NCI-H748 (cell line): ENCODE data around the gene MBD3L3.
"Not testable (repeated sequence)": the region's sequence is repeated elsewhere in the genome, so short reads cannot be mapped to it uniquely, and the experiment has no call there.

ENCODE experiments used
- DNase-seq: peaks from one replicate; lab custom pipeline; 2025; ENCODE audit not compliant: unreplicated experiment; lab: John Stamatoyannopoulos, UW

The MBD3L3 gene

DNA sequence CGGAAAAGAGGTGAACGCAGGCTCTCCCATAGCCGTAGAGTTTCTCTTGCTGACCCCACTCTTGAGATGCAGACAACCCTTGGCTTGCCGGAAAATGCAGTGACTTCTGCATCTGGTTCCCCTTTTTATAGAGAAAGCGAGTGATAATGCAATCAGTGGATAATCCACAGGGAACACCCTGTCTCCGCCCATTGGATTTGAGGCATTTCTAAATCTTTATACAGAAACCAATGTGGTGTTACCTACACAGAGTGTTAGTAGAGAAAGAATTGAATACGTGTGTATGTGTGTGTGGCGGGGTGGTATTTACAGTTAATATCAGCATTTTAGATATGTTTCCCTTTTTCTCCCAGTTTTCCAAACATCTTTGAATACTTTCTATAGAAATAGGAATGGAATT, at the start of gene MBD3L3:
Gene MBD3L3, minus strand, starts transcription at position 101 of the 400 bp plus-strand sequence. Its CDS starts 71 bp downstream, at position 30.
- not testable (repeated sequence) for DNase-seq

DNA sequence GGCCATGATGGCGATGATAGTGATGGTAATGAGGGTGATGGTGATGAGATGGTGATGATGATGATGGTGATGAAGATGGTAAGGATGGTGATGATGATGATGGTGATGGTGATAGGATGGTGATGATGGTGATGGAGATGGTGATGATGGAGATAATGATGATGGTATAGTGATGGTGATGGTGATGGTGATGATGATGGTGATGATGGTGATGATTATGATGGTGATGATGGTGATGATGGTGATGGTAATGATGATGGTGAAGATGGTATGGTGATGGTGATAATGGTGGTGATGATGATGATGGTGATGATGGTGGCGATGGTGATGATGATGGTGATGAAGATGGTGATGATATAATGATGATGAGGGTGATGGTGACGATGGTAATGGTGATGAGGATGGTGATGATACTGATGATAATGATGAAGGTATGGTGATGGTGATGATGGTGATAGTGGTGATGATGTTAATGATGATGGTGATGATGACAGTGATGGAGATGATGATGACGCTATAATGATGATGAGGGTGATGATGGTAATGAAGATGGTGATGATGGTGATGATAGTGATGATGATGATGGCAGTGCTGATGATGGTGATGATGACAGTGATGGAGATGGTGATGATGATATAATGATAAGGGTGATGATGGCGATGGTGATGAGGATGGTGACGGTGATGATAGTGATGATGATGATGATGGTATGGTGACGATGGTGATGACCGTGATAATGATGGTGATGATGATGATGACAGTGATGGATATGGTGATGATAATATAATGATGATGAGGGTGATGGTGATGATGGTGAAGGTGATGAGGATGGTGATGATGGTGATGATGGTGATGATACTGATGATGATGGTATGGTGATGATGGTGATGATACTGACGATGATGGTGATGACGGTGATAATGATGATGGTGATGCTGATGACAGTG, 48.5 kb upstream of the MBD3L3 start:
- no peak for DNase-seq

DNA sequence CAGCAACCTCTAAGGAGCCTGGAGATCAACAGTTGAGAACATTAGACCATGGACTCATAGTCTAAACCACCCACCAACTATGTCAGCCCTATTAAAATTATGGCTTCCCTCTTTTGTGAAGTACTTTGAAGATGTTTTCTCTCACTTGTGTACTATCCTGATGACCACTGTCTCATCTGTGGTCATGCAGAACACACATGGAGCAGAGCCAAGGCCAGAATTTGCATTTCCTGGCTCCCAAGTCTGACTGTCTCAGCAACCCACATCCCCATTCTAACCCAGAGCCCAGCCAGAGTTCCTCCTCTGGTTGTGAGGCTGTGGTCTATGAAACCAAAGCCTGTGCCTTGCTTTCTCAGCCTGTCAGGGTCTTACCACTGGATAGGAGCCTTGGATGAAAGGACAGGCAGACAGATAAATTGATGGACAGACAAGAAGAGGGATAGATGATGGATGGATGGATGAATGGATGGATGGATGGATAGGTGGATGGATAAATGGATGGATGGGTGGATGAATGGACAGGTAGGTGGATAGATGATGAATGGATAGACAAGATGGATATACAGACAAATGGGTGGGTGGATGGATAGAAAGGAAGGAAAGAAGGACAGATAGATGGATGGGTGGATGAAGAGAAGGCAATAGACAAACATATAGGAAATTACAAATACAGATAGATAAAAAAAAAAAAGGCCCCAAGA, 46.4 kb upstream of the MBD3L3 start:
- no peak for DNase-seq

DNA sequence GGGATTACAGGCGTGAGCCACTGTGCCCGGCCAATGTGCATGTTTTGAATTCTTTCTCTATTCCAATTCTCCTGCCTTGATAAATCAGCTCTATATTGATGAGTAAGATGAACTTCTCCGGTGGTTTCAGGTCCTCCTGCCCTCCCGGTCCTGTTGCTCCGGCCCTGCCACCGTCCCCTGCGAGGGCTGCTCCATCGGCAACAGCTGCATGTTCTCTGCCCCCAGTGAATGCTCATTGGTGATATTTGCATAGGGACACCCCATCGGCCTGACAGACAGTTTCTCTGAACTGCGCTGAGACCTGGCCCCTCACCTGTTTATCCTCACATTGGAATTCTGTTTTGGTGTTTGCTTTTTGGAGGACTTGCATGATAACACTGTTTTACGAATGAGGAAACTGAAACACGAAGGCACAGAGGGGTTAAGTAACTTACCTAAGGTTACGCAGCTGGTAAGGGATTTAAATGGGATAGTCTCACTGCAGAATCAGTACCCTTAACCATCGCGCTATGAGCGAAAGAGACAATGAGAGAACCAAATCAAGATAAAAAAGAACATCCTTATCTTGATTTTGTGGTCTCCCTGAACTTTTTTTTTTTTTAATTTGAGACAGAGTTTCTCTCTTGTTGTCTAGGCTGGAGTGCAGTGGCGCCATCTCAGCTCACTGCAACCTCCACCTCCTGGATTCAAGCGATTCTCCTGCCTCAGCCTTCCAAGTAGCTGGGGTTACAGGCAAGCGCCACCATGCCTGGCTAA, 43.2 kb upstream of the MBD3L3 start:
- DNase-seq: no peak

DNA sequence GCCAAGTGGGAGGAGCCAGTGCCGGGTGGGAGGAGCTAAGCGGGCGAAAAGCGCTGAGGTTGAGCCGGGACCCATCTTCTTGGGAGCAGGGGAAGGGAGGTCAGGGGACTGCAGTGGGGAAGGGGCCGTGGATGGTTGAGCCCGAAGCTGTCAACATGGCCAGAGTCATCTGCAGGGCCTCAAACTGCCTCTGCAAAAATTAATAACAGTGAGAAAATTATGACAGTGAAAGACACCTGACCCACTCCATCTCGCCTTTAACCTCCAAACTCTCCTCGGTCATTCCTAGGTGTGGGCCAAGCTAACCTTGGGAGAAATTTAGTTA, 41.1 kb upstream of the MBD3L3 start:
- no peak for DNase-seq

DNA sequence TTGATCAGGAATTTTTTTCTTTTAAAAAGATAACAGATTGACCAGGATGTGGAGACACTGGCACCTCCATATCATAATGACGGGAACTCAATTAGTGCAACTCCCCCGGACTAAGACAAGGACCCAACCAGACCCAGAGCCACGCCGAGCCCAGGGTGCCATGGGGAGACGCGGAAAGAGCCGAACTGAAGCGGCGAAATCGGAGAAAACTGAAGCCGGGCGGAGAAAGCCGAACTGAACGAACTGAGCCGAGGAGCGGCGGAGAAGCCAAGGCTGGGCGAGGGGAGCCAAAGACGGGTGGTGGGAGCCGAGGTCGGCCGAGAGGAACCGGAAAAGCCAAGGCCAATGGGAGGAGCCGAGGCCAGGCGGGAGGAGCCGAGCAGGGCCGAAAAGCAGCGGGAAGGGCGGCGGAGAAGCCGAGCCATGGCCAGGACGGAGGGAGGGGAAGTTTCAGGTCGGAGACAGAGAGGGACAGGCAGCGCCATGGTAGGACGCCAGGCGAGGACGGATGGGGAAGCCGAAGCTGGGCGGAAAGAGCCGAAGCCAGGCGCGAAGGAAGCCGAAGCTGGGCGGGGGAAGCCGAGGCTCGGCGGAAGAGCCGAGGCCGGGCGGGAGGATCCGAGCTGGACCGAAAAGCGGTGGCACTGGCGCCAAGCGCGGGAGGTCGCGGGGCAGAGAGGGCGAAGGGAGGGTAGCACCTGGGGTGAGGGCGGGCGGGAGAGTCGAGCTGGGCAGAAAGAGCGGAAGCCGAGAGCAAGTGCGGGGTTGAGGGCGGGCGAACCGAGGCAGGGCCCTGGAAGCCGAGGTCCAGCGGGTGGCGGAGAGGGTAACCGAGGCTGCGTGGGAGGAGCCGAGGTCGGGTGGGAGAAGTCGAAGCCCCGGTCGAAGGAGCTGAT, 40.5 kb upstream of the MBD3L3 start:
- DNase-seq: peak; percentile 96

DNA sequence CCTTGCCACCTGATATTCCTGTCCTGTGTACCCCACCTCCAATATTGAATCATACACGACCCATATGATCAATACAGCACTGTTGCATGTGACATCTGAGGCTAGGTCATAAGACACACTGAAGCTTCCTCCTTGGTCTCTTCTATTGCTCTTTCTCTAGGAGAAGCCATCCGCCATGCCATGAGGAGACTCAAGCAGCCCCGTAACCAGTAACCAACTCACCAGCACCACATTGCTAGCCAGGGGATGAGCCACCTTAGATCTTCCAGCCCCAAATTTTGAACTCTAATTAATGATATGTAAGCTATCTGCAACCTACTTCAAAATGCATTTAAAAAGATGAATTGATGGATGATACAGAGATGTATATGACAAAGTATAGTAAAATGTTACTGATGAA, 39.6 kb upstream of the MBD3L3 start:
- no peak for DNase-seq

DNA sequence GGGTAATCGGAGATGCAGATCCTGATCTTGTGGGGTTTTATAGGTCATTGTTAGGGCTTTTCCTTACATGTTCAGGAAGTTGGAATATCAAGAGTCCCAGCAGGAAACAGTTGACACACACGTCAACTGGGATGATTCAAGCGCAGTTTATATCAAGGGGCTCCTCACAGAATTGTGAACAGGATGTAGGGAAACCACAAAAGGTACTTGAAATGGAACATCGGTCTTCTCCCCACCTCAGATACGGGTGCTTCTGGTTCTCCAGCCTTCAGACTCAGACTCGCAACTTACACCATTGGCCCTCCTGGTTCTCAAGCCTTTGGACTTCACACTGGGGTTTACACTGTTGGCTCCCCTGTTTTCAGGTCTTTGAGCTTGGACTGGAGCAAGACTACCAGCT, 30.5 kb upstream of the MBD3L3 start:
- no peak for DNase-seq

DNA sequence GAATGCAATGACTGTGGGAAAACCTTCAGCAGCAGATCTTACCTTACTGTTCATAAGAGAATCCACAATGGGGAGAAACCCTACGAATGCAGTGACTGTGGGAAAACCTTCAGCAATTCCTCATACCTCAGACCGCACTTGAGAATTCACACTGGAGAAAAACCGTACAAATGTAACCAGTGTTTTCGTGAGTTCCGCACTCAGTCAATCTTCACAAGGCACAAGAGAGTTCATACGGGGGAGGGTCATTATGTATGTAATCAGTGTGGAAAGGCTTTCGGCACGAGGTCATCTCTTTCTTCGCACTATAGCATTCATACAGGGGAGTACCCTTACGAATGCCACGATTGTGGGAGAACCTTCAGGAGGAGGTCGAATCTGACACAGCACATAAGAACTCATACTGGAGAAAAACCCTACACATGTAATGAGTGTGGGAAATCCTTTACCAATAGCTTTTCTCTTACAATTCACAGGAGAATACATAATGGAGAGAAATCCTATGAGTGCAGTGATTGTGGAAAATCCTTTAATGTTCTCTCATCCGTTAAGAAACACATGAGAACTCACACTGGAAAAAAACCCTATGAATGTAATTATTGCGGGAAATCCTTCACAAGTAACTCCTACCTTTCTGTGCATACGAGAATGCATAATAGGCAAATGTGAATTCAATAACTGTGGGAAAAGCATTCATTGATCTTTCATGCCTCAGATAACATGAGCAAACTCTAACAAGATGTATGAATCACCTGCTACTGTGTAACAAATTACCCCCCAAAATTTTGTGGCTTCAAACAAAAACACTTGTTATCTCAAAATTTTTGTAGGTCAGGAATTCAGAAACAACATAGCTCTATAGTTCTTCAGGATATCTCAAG, 24.8 kb upstream of the MBD3L3 start:
- no peak for DNase-seq

DNA sequence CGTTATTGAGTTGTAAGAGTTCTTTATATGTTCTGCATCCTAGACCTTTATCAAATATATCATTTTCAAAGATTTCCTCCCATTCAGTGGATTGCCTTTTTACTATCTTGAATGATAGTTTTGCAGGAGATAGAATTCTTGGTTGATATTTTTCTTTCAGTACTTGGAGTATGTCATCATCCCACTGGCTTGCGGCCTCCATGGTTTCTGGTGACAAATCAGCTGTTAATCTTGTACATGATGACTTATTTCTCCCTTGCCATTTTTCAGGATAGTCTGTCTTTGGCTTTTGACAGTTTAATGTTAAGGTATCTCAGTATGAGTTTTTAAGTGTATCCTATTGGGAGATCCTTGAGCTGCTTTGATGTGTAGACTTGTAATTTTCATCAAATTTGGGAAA, 19.5 kb upstream of the MBD3L3 start:
- DNase-seq: no peak

DNA sequence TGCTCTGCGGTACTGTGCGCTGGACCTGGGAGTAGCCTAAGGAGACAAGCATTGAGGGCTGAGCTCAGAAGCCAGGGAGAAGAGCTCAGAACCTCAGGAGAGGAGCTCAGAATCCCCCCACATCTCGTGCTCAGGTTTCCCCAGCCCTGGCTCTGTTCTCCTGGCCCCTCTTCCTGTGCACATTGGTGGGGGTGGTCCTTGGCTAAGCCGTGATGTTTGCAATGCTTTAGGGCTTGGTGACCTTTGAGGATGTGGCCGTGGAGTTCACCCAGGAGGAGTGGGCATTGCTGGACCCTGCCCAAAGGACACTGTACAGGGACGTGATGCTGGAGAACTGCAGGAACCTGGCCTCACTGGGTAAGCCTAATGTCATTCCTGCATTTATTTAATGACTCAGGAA, 17.7 kb upstream of the MBD3L3 start:
- no peak for DNase-seq

DNA sequence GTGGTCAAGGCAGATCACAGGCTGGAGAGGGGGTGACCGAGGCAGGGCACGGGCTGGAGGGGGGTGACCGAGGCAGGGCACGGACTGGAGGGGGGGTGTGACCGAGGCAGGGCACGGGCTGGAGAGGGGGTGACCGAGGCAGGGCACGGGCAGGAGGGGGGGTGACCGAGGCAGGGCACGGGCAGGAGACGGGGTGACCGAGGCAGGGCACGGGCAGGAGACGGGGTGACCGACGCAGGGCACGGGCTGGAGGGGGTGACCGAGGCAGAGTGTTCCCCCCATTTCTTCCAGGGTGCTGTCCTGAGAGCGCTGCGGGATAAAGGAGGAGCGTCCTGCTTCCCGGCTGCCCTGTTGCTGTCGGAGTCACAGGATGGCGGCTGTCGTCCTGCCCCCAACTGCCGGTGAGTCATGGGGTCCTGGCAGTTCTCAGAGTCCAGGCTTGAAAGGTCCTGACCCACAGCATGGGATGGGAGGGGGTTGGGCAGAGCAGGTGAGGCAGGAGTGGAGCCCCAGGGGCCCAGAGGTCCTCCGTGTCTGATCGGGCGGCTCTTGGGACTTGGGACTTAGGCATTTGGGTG, 16.3 kb upstream of the MBD3L3 start:
- DNase-seq: no peak

DNA sequence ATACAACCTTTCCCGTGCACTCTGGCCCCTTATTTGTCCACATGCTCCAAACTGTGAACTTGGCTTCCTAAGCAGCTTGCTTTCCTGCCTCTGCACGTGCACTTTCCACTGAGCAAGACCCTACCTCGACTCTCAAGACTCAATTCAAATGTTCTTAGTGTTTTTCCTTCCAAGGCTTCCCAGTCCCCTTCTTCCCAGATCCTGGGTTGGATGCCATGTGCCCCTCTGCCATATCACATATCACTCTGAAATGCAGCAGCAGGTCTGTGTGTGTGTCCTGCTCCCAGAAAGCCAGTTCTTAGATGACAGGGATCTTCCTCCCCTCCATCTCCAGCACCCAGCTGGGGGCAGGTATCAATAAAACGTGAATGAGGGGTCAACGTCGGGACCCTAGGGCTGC, 14.1 kb upstream of the MBD3L3 start:
- no peak for DNase-seq

DNA sequence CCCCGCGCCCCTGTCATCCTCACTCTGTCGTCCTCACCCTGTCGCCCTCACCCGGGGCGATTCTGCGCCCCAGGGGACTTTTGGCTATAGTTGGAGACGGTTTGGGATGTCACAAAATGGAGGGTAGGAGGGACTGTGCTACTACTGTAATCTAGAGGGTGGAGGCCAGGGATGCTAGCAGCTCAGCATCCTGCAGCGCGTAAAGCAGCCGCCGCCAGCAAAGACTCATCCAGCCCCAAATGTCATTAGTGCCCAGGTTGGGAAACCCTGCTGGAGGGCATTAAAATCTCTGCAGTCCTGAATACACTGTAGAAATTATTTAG, 11.4 kb upstream of the MBD3L3 start:
- no peak for DNase-seq

DNA sequence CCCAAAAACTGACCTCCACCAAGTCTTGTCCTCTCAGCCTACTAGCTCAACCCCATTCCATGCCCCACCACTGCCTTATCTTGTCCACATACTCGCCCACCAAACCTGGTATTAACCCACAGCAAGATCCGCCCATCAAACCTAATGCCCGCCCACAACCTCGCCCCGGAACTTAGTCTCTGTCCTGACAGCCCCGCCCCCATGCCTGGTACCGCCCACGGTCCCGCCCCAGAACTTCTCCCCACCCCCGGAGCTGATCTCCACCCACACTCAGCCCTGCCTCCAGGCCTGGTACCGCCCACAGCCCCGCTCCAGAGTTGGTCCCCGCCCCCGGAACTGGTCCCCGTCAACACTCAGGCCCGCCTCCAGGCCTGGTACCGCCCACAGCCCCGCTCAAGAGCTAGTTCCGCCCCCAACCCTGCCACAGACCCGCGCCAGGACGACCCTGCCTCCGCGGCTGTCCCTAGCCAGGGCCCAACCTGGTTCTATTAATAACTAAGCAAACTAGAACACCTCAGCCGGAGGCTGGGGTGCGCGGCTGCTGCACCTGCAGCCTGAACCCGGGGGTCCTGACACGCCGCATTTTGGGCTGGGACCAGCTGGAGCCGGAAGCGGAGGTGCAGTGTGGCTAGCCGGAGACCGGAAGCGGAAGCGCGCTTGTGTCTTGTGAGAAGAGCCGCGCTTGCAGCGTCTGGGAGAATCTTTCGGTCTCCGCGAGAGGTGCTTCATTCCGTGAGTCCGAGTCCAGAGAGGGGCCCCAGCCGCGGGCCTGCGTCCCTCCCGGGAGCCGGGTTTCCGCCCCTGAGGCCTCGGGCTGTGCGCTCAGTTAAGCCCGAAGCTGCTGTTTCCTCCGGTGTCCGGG, 10.8 kb upstream of the MBD3L3 start, which contains the start of gene ZNF557:
Gene ZNF557, plus strand, starts transcription at position 662 of the 862 bp plus-strand sequence. CDS start 5,372 bp downstream, outside the sequence.
- peak; percentile 91 for DNase-seq

DNA sequence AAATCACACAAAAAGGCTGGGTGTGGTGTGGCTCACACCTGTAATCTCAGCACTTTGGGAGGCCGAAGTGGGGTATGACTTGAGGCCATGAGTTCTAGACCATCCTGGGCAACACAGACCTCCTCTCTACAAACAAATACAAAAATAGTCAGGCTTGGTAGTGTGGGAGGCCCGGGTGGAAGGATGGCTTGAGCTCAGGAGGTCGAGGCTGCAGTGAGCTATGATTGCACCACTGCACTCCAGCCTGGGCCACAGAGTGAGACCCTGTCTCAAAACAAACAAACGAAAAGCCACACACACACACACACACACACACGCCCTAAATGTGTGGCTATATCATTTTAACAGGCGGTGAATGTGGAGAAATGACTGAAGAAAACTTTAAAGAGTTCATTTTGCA, 10.1 kb upstream of the MBD3L3 start:
- no peak for DNase-seq

DNA sequence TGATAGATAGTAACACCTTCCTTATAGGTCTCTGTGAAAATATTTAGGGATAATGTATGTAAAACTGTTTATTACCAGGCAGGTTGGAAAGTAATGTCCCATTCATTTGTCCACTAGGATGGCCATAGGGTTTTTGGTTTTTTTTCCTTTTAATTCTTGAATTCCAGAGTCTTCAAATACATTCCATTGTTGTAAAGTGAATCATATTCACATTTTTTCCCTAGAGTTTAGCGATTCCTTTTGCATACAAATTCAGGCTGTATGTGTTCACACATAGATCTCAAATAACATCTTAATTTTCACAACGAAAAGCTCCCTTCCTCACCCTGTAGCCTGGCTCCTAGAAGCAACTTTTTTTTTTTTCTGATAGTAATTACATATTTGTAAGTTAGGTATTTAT, 9.2 kb upstream of the MBD3L3 start:
- no peak for DNase-seq

DNA sequence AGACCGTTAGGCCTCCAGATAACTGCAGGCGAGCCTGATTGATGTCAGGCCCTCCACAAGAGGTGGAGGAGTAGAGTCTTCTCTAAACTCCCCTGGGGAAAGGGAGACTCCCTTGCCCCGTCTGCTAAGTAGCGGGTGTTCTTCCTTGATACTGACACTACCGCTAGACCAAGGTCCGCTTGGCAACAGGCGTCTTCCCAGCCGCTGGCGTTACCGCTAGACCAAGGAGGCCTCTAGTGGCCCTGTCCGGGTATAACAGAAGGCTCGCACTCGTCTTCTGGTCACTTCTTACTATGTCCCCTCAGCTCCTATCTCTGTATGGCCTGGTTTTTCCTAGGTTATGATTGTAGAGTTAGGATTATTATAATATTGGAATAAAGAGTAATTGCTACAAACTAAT, 8.6 kb upstream of the MBD3L3 start:
- DNase-seq: peak; percentile 17
